Measurements from ENCODE around the gene ZNF391. TPM values are rescaled to one million over a fixed set of nuclear protein-coding genes. Genes with fewer than 3 reads are reported as not detected.

ZNF391 gene
- total RNA-seq, 1 donor, result 1.4 TPM

DNA sequence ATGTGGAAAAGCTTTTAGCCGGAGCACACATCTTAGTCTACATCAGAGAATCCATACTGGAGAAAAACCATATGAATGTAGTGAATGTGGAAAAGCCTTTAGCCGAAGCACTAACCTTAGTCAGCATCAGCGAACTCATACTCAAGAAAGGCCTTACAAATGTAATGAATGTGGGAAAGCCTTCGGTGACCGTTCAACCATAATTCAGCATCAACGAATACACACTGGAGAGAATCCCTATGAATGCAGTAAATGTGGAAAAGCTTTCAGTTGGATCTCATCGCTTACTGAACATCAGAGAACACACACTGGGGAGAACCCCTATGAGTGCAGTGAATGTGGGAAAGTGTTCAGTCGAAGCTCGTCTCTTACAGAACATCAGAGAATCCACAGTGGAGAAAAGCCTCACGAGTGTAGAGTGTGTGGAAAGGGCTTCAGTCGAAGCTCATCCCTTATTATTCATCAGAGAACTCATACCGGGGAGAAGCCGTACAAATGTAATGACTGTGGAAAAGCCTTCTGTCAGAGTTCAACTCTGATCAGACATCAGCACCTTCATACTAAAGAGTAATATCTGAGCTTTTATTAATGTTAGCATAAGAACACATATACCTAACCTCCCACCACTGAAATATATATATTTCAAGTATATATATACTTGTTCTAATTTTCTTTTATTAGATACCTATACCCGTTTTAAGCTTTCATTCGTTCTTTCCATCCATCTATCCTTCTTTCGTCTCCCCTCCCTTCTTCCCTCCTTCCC lies 12.5 kb downstream of the ZNF391 start:
- TF ChIP-seq, protein P1, sequence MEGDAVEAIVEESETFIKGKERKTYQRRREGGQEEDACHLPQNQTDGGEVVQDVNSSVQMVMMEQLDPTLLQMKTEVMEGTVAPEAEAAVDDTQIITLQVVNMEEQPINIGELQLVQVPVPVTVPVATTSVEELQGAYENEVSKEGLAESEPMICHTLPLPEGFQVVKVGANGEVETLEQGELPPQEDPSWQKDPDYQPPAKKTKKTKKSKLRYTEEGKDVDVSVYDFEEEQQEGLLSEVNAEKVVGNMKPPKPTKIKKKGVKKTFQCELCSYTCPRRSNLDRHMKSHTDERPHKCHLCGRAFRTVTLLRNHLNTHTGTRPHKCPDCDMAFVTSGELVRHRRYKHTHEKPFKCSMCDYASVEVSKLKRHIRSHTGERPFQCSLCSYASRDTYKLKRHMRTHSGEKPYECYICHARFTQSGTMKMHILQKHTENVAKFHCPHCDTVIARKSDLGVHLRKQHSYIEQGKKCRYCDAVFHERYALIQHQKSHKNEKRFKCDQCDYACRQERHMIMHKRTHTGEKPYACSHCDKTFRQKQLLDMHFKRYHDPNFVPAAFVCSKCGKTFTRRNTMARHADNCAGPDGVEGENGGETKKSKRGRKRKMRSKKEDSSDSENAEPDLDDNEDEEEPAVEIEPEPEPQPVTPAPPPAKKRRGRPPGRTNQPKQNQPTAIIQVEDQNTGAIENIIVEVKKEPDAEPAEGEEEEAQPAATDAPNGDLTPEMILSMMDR (IDR thresholded peaks at IDR 0.05; ENCODE audit: insufficient read depth, low read length), result no peak
- H3K4me3 ChIP-seq (ENCODE audit: low read depth, low read length), result no peak overlapping the region
- no peak for DNase-seq (ENCODE audit: low read depth)

DNA sequence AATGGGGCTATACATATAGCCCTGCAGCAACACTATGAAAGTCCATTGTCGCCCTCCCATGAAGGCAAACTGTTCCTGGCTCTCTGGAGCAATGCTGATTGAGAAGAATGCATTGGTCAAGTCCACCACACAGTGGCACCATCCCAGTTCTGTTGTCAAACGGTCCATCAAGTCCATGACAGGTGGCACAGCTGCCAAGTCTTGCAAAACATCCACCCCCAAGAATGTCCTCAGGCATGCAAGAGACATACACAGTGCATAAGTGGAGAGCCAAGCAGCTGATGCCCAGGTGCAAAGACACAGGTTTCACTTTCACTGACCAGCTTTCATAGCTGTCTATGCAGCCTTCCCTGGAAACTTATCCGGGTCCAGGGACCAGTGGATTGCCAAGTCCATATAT lies 17.5 kb downstream of the ZNF391 start:
- no peak for DNase-seq (ENCODE audit: low read depth)
- no peak overlapping the region for H3K4me3 ChIP-seq (ENCODE audit: low read depth, low read length)
- TF ChIP-seq, protein P1 (IDR thresholded peaks at IDR 0.05; ENCODE audit: insufficient read depth, low read length), result no peak

DNA sequence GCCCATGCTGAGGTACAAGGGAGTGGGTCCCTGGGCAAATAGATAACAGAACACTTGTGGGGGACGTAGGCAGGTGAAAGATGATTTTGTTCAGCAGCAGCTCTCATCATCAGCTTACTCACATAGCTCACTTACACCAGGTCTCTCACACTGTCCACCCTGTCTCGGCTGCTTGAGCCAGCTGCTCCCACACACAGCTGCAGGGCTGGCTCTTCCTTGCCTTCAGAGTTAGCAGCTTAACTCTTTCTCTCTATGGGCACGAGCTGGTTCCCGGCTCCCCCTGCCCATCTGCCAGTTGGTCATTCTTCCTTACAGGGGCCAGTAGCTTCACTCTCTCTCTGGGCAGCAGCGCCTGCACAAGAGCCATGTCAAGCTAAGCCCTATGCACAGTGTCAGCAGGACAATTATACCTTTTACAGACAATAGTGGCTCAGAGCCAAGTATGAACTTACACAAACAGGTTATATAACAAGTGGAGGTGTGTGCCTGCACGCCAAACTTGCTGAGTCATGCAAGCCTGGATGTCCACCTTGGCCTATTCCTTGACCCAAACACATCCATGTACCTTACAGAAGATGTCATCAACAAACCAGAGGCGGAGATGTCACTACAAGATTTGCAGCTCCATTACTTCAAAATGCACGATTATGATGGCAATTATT lies 18.7 kb downstream of the ZNF391 start:
- TF ChIP-seq, protein P1 (IDR thresholded peaks at IDR 0.05; ENCODE audit: insufficient read depth, low read length), result no peak
- DNase-seq (ENCODE audit: low read depth), result no peak
- H3K4me3 ChIP-seq (ENCODE audit: low read depth, low read length), result no peak overlapping the region

DNA sequence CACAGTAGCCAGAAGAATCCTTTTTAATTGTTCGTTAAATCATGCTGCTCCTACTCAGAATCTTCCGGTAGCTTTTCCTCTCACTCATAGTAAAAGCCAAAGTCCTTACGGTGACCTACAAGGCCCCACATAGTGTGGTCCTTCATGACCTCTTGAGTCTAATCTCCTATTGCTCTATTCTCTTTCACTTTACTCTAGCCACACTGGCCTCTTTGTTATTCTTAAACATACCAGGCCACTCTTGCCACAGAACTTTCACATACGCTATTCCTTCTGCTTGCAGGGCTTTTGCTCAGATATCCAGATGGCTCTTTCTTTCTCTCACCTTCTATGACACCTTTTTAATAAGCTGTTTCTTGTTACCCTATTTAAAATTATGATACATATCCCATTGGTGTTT lies 25.7 kb downstream of the ZNF391 start:
- no peak overlapping the region for H3K4me3 ChIP-seq (ENCODE audit: low read depth, low read length)
- TF ChIP-seq, protein P1 (IDR thresholded peaks at IDR 0.05; ENCODE audit: insufficient read depth, low read length), result no peak
- no peak for DNase-seq (ENCODE audit: low read depth)

DNA sequence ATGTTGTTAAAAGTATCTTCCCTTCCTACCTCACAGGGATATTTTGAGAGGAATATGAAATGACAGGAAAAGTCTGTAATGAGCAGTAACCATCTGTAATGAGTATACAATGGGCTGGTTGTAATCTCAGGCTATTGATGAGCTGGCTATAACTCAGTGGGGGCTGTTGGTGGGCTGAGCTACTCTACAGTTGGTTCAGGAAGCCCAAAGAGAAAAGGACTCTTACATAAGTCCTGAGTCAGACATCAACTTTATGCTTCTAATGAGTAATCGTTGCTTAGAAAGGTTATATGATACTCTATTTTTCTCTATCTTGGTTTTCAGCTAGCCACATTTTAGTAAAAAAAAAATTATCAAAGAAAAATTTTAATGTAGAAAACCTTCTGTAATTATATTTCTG lies 26.4 kb downstream of the ZNF391 start:
- DNase-seq (ENCODE audit: low read depth), result no peak
- H3K4me3 ChIP-seq (ENCODE audit: low read depth, low read length), result no peak overlapping the region
- TF ChIP-seq, protein P1 (IDR thresholded peaks at IDR 0.05; ENCODE audit: insufficient read depth, low read length), result no peak

DNA sequence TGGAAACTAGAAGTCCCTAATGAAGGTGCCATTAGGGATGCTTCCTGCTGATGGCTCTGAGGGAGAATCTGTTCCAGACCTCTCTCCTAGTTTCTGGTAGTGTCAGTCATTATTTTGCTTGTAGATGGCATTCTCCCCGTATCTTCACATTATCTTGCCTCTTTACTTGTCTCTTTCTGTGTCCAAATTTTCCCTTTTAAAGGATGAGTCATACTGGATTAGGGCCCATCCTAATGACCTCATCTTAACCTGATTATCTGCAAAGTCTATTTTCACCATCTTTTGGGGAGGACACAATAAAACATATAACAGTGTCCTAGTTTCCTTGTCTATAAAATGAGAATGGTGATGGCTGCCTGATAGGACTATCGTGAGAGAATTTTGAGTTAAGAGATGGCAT lies 27.3 kb downstream of the ZNF391 start:
- no peak overlapping the region for H3K4me3 ChIP-seq (ENCODE audit: low read depth, low read length)
- DNase-seq (ENCODE audit: low read depth), result no peak
- TF ChIP-seq, protein P1 (IDR thresholded peaks at IDR 0.05; ENCODE audit: insufficient read depth, low read length), result no peak
